Activated CD4-positive, alpha-beta T cell treated with anti-CD3 and anti-CD28 coated beads, Interleukin-2, Interleukin-4, amounts not matched to agents 100 ng/mL and 50 ng/mL, durations not matched to agents 16 hours and 8 hours (primary cell): ENCODE results near the gene ZBTB7C.

Experiments used
- DNase-seq: peaks from one replicate; pipeline ENCODE4 v3.0.0-alpha.2; 2020; ENCODE audit warnings: low spot score

ZBTB7C gene

DNA sequence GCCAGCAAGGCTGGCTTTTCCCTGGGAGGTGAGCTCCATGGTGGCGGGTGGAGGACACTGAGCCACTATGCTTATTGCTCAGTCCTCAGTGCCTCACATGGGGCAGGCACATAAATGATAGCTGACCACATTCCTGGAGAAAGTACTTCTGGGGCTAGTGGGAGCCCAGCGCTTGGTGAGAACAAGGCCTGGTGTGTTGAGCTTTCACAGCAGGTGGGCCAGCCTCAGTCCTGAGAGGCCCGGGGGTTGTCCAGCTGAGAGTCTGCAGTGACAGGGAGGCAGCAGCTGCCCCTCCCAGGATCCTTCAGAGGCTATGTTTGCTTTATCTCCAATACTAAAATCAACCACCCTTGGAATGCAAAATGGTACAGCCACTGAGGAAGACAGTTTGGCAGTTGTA, 217.7 kb downstream of the ZBTB7C start:
- no peak for DNase-seq

DNA sequence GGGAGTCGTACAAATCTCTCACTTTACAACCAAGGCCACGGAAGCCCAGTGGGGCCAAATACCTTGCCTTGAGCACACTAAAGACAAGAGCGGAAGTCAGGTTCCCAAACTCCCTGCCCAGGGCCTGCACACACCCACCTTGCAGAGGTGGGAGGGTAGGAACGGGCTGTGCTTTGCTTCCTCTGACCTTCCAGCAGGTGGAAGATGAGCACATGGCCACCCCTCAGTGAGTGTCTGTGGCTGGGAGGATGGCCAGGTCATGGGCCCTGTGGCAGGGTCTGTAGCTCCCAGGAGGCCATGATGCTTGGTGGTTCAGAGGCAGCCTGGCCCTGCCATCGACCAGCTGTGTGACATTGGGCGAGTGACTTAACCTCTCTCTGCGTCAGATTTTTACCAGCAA, 218.2 kb downstream of the ZBTB7C start:
- no peak for DNase-seq

DNA sequence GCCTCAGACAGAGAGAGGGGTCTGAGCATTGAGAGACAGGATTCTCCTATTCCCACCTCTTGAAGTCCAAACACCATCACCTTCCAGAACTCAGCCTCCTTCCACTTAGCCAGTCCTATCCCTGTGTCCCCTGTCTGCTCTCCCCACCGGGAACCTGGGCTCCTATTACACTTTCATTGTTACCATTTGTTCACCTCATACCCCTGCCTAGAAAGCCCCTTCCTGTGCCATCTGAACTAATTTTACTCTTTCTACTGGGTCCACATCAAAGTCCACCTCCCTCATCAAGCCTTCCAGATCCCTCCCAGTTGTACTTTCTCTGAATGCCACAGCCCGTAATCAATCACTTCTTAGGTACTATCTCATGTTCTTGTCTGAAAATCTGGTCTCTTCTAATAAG, 220.6 kb downstream of the ZBTB7C start:
- DNase-seq, result no peak

DNA sequence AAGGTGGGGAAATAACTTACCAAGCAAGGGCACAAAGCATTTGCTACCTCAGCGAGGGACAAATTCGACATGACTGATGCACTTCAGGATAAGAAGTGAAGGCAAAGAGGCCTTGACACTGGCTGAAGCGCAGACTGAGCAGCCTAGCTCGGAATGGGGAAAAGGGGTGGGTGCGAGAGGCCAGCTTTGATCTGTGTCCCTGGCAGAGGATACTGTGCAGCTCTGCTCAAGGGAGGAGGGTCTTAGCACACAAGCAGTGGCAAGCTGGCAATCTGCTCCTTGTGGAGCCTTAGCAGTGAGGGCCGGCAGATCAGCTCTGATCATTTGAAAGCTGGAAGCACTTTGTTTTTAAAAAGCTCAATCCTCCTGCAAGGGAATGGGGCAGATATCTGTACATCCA, 222.3 kb downstream of the ZBTB7C start:
- DNase-seq, result no peak

DNA sequence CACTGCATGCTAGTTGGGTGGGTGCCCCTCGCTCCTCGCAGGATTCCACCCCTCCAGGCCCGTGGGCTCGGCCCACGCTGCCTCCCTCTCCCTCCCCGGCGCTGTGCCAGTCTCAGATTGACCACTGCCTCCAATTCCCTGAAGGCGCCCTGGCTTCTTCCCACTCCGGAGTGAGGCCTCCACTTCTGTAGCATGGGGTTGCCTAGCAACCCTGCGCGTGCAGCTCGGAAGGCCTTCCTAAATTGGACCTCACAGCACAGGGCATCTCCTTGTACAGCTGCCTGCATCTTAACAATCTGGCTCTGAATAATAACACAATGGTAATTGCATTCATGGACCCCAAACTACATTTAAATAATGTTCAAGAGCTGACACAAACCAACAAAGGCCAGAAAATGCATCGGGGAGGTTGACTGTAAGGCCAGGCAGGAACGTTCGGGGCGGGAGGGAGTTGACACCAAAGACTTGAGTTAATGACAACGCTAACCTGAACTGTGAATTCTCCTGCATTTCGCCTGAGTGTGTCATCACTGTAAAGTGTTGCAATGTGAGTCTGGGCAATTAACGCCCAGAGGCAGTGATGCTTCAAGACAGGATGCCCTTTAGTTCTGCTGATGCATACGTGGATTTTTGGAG, 222.9 kb downstream of the ZBTB7C start:
- DNase-seq, result no peak

DNA sequence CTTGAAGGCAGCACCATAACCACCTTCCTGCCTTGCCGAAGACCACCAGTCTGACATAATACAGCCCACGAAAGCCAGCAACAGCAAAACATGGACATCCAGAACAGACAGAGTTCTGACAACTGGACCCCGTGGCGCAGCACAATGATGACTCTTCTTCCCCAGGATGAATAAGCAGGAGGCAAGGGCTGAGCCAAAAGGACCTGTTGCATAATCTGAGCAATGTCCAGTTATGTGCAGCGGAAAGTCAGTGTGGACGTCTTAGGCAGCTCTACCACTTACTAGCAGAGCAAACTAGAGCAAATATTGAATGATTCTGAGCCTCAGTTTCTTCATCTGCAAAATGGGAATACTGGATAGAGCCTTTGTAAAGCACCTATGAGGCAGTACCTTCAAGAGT, 225.1 kb downstream of the ZBTB7C start:
- DNase-seq, result no peak

DNA sequence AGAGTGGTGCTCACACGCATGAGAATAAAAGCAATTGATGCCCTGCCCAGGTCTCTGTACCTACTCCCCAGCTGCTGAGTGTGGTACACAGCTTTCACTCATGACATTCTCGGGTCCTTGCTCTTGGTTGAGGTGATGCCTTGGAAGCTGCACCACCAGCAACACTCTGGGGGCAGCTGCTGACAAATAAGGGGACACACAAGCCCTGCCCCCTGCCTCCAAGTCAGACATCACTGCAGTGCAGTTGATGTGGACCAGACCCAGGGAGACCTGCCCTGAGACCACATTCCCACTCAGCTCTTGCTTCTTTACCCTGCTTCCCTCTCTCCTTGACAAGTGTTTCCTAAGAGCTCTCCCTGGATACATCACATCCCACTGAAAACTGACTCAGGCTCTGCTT, 225.6 kb downstream of the ZBTB7C start:
- DNase-seq, result no peak

DNA sequence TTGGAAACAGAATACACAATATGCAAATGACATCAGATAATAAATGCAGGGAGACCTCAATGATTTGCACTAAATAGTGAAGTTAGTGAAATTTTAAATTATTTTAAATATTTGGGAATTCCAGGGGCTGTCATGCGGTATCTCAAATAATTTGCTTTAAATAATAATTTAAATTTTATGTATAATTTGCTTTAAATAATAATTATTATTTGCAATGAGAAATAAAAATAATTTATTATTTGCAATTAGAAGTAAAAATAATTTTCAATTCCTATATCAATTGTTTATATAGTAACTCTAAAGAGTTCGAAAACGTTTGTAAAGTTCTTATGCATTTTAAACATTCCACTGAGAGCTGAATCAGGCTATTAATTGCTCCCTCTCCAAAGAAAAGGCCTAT, 226.4 kb downstream of the ZBTB7C start:
- DNase-seq, result no peak

DNA sequence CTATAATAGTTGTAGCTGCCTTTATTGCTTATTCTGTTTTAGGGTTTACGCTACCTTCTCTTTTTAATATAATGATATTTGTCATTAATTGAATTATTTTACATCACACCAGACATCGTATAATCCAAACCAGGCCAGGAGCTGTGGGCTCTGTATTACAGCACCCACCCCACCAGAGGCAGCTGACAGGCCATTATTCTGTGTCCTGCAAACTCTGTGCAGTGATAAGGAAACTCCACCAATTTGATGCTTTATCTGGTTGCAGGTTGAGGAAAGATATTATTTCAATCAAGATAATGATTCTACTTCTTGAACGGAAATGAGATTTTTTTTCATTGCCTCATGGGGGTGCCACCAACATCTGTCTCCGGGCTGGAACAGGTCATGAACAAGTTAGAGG, 227.3 kb downstream of the ZBTB7C start:
- DNase-seq, result no peak

DNA sequence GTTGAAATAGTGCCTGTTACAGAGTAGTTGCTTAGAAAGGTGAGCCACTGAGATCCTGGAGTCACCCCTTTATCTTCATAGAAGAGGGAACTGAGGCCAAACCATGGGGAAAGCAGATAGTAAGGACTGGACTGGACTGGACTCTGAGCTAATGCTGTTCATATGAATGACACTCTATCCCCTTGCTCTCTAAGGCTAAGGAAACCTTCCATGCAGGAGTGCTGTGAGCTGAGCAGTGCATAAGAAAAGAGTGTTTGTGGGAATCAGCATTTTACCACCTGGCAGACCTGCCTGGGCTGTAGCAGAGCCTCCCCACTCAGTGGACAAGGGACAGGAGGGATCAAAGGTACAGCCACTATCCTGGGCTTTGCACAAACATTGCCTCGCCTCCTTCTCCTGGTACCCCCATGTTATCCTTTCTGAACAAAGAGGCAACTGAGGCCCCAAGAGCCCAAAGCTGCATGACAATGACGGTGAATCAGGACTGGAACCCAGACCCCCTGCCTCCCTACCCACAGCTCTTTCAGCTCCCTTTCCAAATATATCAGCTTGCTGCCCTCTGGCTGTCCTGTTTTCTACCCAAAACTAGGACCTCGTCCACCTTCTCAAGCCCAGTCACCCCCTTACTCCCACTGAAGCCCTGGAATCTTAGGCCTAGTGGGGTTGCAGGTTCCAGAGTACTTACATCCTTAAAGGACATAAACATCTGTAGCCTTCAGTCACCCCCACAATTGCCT, 227.9 kb downstream of the ZBTB7C start:
- no peak for DNase-seq

DNA sequence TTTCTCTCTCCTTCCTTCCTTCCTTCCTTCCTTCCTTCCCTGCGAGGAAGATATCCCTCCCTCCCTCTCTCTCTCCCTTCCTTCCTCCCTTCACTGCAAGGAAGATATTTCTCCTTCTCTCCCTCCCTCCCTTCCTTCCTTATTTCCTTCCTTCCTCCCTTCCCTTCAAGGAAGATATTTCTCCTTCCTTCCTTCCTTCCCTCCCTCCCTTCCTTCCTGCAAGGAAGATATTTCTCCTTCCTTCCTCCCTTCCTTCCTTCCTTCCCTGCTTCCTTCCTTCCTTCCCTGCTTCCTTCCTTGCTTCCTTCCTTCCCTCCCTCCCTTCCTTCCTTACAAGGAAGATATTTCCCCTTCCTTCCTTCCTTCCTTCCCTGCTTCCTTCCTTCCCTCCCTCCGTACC, 229.5 kb downstream of the ZBTB7C start:
- DNase-seq, result no peak

DNA sequence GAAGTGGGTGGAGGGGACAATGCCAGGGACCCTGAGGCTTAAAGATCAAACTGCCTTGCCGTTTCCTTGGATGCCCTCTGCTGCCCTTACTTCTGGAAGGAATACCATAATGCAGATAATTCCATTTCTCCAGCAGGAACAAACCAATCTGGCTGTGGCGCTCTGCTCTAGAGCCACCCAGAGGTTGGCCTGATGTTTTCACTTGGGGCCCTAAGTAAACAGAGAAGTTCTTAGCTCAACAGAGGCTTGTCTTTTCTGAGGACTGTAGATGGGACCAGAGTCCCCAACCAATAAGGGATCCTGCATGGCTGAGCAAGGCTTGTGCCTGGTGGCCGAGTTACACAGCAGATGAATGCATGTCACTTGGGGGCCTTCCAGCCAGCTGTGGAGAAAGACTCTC, 230.2 kb downstream of the ZBTB7C start:
- no peak for DNase-seq

DNA sequence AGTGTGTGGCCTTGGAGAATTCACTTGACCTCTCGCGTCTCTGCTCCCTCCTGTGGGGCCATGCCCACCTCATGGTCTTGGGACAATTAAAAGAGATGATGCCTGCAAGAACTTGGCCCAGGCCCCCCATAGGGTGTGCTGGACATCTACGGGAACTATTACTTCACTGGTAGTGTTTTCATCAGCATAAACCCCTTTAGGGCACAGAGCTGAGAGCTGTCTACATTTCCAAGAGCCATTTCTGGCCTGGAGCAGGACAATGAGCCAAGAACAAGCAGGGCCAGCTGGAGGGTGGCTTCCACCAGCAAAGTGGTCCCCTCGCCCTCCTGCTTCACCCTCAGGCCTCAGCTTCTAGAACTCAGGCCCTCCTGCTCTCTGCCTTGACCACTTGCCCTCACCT, 232.3 kb downstream of the ZBTB7C start:
- no peak for DNase-seq

DNA sequence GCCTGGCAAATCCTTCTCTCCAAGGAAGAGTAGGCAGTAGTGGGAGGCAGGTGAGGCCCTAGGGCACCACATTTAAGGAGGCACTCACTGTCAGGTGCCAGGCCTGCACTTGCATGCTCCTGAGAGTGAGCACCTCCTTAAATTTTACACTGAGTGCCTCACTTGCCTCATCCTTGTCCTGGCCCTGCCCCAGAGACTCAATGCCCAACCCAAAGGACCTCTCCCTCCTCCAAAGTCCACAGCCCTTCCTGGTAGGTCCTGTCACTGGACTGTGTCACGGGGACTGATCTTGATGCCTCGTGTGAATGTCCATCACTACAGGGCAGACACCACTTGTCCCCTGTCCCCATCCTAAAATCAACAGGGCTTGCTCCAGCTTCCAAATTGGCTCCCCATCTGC, 235.6 kb downstream of the ZBTB7C start:
- no peak for DNase-seq

DNA sequence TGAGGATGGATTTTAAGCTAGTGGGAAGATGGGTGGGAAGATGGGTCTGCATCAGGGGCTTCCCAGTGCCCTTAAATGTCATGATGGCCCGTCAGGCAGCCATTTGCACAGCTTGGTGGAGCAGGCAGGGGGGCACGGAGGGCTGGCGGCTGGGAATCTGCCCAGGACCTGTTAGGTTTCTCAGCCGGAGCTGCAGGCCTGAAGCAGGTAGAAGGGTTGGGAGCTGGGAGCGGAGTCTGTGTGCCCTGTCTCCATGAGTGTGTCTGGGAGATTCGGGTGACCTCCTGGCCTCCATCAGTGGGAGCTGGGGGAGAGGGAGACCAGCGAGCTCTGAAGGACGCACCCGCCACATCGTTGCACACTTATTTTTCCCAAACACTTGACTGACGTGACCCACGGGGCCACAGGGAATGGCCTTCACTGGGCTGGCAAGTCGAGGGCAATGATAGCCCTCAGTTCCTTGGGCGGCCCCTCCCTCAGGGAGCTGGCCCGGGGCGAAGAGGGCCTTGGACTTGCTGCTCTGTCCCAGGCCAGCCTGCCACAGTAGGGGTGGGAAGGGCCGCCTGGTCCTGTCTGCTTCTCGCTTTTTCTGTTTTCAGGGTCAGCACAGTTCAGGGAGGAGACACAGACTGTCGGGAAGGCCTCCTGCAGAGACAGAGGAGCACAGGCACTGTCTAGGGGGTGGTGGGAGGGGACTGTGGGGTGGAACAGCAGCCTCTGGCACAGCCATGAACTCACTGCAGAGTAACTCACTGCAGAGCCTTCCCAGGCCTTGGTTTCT, 236.8 kb downstream of the ZBTB7C start:
- DNase-seq, result no peak

DNA sequence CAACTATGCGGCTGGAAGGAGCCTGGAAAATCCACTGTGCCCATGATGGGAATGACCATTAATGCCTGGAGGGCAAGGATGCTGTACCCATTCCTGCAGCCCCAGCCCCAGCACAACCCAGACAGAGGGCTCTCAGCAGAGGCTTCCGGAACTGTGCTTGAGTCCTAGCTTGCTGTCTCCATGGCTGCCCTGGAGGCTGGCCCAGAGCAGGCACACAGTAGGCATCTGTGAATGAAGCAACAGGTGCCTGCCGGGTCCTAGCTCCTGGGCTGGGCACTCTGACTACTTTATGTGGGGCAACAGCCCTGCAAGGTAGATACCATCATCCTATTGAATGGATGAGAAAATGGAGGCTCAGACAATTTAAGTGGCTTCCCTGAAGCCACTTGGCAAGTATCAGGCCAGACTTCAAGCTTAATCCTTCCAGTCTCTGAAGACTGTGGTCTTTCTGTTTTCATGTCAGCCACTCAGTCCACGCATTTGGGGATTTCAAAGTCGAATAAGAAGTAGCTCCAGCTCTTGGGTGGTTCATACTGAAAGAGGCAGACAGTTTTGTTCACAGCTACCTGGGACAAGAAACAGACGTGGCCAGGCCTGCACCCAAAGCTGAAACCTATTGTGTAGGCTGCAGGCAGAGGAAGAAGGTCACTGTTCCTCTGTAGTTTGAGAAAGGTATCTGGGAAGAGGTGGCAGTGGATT, 237.5 kb downstream of the ZBTB7C start:
- DNase-seq, result no peak

DNA sequence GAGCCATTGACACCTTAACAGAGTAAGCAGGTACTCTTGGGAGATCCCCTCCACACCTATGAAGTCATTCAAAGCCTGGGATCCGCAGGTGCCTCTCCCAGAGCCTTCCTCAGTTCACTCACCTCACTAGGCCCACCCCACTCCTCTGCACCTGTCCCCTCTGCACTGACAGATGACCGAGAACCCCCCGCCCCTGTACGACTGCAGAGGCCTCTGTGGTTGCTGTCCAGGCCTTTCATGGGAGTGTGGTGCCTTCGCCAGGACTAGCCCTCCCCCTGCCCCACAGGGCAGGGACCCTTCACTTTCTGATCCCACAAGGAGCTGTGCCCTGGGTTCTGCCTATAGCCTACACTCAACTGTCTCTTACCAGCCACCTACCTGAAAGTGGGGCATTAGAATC, 238.5 kb downstream of the ZBTB7C start:
- DNase-seq, result no peak

DNA sequence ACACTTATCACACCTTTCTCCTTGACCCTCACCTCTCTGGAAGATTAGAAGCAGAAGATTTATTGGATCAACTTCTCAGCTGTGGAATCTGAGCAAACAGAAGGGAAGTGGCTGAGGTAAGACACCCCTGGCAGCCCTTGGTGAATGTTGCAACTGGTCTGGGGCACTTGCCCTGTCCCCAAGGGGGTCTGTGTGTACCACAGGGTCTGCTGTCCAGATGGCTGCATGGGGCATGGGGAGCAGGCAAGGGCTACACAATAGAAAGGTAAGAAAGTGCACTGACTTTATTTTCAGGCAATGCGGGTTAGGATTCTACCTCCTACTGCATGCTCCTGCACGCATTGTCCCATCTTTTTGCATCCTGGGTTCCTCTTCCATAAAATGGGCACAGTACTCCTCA, 240.3 kb downstream of the ZBTB7C start:
- no peak for DNase-seq

DNA sequence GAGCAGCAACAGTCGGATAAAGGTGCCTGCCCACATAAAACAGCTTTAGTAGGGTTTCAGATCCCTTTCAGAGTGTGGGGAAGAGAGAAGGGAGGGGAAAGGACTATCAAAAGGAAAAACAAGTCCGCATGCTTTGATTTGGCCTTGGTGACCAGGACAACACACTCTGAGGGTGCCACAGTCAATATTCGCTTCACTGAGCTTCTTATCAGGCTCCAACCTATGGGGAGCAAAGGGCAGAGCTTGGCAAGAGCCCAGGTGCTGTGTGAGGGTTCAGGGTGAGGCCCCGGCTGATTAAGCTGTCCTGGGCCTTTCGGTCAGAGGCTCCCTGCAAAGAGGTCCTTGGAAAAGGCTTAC, 241.3 kb downstream of the ZBTB7C start:
- no peak for DNase-seq

DNA sequence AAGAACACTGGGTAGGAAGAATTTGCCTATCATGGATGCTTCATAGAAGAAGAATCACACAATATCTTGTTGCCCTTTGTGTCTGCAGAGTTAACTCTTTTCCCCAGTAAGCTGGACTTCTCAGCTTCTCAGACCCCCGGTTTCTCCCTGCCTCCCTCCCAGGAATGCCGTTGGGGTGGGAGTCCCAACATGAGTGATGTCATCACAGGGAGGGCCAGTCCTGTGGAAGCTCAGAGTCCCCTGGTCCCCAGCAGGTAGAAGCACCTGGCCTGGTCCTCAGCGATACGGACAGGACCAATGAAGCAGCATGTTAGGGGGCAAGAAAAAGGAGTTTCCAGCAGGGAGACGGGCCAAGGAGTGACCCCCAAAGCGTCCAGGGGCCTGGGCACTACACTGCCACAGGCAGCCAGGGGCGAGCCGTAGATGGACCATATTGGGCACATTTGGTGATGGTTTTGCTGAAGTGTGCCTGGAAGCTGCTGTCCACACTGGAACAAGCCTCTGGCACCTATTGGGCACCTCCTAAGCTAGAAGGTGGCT, 242.8 kb downstream of the ZBTB7C start:
- no peak for DNase-seq

DNA sequence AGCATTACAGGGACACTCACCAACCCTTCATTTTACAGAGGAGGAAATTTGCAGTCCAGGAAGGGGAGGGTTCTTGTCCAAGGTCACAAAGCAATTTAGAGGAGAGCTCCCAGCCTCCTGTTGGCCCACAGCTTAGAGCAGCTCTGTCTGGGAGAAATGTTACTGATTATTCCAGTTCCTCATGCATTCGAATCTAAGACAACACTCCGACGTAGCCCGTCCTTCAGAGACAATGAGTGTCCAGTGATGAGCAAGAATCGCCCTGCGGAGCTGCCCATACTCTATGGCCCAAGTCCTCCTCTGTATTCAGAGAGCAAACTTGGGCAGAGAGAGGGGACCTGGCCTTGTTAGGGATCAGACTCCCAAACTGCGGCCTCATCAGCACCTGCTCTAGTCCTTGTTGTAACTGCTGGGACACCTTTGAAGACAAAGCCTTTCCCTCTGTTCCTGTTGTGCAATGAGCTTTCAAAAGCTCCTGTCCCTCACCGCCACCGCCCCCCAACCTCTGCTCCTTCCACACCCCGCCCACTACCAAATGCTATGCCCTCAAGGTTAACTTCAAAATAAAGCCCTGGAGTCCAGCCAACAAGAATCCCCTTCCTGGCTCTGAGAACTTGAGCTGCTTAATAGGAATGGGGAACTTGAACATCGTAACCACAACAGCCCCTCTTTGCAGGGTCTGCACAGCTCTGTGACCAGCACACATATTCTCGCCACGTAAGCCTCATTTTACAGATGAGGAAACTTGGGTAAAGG, 243.9 kb downstream of the ZBTB7C start:
- no peak for DNase-seq

DNA sequence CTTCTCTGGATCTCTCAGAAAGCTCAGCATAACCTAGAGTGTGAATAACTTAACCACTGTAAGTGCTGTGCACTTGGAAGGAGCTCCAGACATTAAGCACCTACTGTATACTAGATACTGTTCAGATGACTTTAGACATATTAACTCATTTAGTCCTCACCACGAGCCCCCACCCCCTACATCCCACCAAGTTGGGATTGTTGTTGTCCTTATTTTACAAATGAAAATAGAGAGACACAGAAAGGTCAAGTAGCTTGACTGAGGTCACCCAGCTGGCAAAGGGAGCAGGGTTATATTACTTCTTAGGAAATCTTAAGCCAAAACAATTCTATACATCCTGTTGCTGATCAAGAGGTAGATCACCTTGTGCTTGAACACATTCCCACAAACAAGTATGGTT, 244.5 kb downstream of the ZBTB7C start:
- DNase-seq, result no peak
